Measurements from ENCODE around the gene NKX2-3.

NKX2-3 gene

DNA sequence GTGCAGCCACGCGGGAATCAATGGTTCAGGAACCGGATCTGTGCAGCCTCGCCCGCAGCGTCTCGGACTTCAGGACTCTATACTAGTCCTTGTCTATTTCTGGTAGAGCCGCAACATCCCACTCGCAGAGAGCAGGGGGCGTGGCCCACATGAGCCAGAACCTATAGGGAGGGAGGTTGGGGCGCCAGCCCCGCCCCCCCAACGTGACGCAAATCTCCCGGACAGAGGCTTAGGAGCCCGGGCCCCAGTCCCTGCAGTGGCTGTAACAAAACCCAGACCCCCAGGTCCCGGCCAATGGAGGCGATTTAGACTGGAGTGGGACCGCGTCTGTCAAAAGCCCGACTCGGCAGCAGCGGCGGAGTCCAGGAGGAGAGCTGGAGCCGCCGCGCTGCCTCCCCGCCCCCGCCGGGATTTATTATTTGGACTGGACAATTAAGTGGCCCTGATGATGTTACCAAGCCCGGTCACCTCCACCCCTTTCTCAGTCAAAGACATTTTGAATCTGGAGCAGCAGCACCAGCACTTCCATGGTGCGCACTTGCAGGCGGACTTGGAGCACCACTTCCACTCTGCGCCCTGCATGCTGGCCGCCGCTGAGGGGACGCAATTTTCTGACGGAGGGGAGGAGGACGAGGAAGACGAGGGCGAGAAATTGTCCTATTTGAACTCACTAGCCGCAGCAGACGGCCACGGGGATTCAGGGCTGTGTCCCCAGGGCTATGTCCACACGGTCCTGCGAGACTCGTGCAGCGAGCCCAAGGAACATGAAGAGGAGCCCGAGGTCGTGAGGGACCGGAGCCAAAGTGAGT lies at the start of gene NKX2-3:
NKX2-3 (plus strand) TSS at position 256 of the 809 bp plus-strand sequence; CDS start at position 446, 190 bp downstream.
- peak; percentile 45 for DNase-seq (ENCODE audit: low spot score)

- no peak for DNase-seq (ENCODE audit: low spot score)
These were observed 47.8 kb upstream of the NKX2-3 start for GRCh38 chr10:99484626-99485581.

GRCh38 chr10:99487125-99487807 lies 45.5 kb upstream of the NKX2-3 start:
- no peak for DNase-seq (ENCODE audit: low spot score)

- no peak for DNase-seq (ENCODE audit: low spot score)
These were observed 43.5 kb upstream of the NKX2-3 start for GRCh38 chr10:99489271-99489670.

DNA sequence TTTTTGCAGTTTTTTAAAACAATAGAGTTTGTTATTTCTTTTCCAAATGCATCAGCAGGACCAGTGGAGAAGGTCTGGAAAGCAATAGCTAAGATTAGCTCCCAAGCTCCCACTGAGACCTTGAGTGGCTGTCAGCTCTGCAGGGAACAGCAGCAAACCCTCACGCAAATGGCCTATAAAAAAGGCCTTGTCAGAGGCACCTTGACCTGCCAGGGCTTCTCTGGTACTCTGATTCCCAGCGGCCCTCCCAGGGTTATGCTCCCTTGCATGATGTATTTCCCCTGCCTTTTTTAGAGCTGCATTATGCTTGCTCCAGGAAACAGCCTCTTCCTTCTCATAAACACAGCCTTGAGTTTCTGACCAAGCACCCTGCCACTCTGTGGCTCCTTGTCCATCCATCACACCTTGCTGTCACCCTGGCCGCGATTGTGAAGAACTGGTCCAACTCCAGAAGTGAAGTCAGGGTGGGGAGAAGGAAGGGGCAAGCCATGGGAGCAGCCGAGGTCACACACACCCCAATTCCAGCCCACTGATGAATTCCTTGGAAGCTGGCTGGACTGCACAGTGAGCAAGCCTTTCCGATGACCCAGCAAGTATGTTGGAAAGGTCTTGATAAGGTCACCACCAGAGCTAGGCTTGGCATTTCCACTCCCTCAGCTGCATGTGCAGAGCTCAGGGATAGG lies 35.3 kb upstream of the NKX2-3 start:
- no peak for DNase-seq (ENCODE audit: low spot score)

GRCh38 chr10:99506416-99506815 lies 26.3 kb upstream of the NKX2-3 start:
- DNase-seq (ENCODE audit: low spot score) = no peak

DNA sequence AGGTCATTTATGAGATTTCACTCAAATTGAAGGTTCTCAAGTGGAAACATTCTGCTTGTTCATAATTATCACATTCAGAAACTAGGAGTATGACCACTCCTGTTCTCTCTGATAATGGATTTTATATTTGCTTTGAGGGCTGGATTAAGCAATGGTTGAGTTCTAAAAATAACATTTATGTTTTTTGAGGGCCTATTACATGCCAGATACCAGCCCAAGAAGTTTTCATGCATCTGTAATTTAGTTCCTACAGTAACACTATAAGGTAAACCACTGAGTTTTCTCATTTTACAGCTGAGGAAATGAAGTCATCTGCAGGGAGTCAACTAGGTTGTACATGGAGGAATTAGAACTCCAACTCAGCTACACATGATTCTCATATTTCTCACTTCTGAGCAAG lies 25.5 kb upstream of the NKX2-3 start:
- no peak for DNase-seq (ENCODE audit: low spot score)

GRCh38 chr10:99513061-99513460 lies 19.7 kb upstream of the NKX2-3 start:
- DNase-seq (ENCODE audit: low spot score) = no peak

DNA sequence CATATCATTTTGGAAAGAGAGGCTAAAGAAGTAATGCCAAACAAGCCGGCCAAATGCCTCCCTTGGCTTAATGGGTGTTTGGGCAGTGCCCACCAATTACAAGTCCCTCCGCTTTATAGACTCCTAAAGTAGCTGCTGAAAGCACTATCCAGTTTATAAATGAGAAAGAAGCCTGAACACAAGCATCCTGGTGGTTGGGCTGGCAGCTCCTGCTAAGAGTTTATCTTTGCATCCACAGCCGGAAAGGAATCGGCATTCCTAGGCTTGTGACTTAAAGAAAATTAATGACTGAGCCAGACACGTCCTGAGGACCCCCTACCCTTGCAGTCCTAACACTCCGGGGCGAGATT lies 13.1 kb upstream of the NKX2-3 start:
- DNase-seq (ENCODE audit: low spot score) = no peak

- DNase-seq (ENCODE audit: low spot score) = no peak
These were observed 12.5 kb upstream of the NKX2-3 start for GRCh38 chr10:99520040-99520846.

GRCh38 chr10:99520847-99521764 lies 11.6 kb upstream of the NKX2-3 start:
- DNase-seq (ENCODE audit: low spot score) = no peak

- DNase-seq (ENCODE audit: low spot score) = no peak
These were observed 10.8 kb upstream of the NKX2-3 start for GRCh38 chr10:99521765-99522469.

- no peak for DNase-seq (ENCODE audit: low spot score)
These were observed 10.1 kb upstream of the NKX2-3 start for GRCh38 chr10:99522470-99523250.

DNA sequence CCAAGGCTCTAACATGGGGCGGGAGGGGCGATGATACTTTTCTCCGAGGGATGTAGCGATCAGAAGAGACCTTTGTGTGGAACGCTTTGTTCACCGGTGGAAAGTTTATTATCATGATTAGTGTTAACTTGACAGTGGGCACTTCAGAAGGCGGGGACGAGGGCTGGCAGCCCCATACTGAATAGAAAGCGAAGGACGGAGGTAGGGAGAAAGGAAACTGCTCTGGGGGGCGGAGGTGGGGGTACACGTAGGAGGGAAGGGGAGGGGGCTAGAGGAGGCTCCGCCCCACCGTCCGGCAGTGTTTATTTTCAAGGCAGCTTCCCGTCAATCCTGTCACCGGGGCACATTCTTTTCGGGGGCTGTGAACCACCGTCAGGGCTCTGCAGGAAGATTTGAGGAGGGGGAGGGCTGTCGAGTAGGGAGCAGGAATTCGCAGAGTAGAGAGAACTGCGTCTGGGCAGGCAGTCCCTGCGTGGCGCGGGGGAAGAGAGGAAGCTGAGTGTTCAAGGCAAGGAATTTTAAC lies 9.4 kb upstream of the NKX2-3 start:
- no peak for DNase-seq (ENCODE audit: low spot score)

DNA sequence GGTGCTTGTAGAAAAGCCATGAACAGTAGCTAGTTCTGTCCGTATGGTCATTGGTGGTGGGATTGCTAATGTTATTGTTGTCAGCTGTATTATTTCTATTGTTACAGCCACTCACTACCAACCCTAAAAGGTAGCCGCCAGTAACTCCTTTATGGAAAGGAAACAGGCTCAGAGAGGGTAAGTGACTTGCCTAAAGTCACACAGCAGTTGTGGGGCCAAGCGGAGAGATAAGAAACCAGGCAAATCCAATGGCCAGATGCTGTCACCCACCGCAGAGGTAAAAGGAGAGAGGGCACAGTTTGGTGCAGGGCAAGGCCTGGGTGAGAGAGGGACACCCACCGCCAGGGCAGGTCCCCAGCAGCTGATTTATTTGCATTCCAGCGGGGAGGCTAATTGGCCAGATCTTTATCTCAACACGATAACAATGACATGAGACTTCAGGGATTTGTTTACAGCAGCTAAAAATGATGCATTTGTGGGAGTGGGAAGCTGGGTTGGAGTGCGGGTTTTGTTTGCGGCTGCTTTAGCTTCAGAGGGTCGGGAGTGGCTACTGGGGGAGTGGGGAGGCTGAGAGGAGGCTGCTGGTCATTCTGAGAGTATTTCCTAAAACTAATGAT lies 8.6 kb upstream of the NKX2-3 start:
- DNase-seq (ENCODE audit: low spot score) = no peak

DNA sequence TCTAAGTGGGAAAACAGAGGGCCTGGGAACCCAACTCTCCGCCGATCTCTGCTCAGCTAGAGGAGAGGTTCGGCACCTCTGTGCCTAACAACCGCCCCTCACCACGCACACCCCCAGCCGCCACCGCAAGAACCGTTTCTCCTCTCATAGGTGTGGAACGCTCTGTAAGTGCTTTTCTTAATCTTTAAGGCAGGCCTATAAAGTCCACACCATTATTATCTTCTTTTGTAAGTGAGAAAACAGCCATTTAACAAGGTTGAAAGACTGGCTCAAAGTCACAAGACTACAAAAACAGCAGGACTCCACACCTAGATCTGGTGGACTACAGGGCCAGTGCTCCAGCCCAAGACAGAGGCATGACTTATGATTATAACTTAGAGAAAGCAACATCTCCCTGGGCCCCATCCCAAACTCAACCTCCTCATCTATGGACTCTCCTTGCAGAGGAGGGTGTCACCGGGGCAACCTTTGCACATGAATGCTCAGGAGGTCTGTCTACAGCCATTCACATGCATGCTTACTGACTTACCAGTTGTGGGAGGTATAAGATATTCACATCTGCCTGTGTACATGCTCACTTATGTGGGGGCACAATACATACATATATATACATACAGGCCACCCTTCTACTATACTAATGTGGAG lies 7.9 kb upstream of the NKX2-3 start:
- no peak for DNase-seq (ENCODE audit: low spot score)

GRCh38 chr10:99525897-99526296 lies 6.8 kb upstream of the NKX2-3 start:
- no peak for DNase-seq (ENCODE audit: low spot score)

Measured in hematopoietic multipotent progenitor cell treated with erythropoietin and hydrocortisone succinate and interleukin-3 and kit ligand, for 15 days (in vitro differentiated cells).